Epithelial cell of proximal tubule (primary cell): ENCODE measurements around the gene PRKCB. TPM values are rescaled to one million over a fixed set of nuclear protein-coding genes. Genes with fewer than 3 reads are reported as not detected.

Source experiments
- DNase-seq: peaks from one replicate; pipeline ENCODE4 v3.0.0-alpha.2; 2011; ENCODE audit warnings: low read depth
- H3K4me3 ChIP-seq: 2 replicates; pipeline ENCODE4 v1.5.1; 2011; ENCODE audit warnings: low read depth, mild to moderate bottlenecking, low read length
- total RNA-seq: library from RNA; depleted of rRNA; stranded (reverse); fragments of >200 nt; gene quantifications from 2 replicates; pipeline ENCODE4 v1.2.3, GENCODE V29; 2015
- TF ChIP-seq, protein P1 (sequence below): conservative IDR thresholded peaks from 2 replicates; pipeline ENCODE4 v1.5.1; 2012; ENCODE audit warnings: low read depth, mild to moderate bottlenecking, low read length

PRKCB gene
- total RNA-seq, 1 donor from 2014 or later = not detected

DNA sequence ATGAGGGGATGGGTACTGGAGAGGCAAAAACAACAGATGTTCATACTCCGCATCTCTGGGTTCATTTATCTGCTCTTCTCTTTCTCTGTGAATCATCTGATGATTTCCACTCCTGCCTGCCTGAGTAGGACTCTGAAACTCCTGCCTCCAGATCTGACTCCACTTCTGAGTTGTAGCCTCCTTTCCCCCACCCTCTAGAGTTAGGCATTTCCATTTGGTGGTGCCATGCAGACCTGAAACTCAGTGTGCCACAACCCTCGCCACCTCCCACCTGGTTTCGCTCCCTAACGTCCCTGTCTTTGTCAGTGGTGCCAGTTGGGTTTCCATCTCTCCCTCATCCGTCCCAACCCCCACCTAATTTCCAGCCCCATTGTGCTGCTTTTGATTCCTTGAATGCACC is 126.2 kb downstream of the PRKCB start:
- TF ChIP-seq, protein P1, sequence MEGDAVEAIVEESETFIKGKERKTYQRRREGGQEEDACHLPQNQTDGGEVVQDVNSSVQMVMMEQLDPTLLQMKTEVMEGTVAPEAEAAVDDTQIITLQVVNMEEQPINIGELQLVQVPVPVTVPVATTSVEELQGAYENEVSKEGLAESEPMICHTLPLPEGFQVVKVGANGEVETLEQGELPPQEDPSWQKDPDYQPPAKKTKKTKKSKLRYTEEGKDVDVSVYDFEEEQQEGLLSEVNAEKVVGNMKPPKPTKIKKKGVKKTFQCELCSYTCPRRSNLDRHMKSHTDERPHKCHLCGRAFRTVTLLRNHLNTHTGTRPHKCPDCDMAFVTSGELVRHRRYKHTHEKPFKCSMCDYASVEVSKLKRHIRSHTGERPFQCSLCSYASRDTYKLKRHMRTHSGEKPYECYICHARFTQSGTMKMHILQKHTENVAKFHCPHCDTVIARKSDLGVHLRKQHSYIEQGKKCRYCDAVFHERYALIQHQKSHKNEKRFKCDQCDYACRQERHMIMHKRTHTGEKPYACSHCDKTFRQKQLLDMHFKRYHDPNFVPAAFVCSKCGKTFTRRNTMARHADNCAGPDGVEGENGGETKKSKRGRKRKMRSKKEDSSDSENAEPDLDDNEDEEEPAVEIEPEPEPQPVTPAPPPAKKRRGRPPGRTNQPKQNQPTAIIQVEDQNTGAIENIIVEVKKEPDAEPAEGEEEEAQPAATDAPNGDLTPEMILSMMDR = no peak
- DNase-seq = no peak
- H3K4me3 ChIP-seq = no peak overlapping the region

DNA sequence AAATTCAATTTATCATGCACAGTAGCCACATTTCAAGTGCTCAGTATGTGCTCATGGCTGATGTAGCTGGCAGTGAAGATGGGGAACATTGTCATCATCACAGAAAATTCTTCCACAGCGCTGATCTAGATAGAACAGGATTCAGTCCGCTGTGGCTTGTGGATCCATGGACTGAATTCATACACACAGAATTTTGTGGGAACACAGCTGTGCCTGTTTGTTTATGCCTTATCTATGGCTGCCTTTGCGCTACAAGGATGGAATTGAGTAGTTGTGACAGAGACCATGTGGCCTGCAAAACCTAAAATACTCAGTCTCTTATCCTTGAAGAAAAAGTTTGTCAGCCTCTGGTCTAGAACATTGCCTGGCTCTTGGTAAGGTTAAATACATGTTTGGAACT is 128.4 kb downstream of the PRKCB start:
- TF ChIP-seq, protein P1 = no peak
- H3K4me3 ChIP-seq = no peak overlapping the region
- DNase-seq = no peak

DNA sequence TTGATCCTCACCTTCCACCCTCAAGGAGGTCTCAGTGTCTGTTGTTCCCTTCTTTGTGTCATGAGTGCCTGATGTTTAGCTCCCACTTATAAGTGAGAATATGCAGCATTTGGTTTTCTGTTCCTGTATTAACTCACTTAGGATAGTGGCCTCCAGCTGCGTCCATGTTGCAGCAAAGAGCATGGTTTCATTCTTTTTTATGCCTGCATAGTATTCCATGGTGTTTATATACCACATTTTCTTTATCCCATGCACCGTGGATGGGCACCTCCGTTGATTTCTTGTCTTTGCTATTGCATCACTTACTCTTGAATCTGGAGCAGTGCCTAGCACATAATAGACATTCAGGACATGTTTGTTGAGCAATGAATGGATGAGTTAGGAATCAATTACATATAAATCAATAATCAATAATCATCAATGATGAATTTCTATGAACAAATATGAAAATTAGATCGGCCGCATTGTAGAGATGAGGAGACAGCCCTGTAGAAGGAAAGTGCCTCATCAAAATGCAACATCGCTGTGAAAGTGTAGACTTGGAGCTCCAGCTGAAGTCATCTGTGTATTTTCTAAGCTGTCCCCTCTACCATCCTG is 129.5 kb downstream of the PRKCB start:
- H3K4me3 ChIP-seq = no peak overlapping the region
- no peak for DNase-seq
- TF ChIP-seq, protein P1 = no peak

DNA sequence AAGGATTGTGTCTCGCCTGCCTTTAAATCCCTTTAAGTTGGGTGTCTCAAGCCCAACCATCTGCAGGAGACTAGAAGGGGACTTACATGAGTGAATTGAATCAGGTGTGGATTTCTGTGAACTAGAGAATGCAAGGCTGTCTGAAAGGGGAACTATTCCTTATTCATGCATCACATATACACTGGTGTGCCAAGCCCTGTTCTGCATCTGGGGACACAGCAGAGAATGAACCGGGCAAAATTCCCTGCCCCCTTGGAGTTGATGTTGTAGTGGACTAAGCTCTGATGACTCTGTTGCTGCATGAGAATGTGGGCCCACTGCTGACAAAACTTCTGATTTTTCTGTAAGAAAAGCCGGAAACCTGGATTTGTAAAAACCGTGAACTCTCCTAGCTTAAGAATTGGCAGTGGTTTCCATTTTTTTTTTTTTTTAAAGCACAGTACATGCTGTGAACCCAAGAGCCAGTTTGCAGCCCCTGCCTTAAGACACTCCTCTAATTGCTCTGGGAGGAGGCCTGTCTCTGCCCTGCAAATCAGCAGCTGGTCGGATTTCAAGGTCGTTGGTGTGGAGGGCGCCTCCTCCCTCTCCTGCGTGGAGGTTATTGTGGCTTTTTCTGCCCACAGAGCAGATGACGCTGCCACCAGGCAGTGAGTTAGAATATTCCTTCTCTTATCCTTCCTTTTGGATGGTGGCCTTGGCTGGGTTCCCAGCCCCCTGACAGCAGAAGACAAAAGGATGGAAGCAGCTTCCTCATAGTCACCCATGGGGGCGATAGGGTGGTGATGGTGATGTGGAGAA is 131.0 kb downstream of the PRKCB start:
- TF ChIP-seq, protein P1 = no peak
- no peak overlapping the region for H3K4me3 ChIP-seq
- DNase-seq = no peak

DNA sequence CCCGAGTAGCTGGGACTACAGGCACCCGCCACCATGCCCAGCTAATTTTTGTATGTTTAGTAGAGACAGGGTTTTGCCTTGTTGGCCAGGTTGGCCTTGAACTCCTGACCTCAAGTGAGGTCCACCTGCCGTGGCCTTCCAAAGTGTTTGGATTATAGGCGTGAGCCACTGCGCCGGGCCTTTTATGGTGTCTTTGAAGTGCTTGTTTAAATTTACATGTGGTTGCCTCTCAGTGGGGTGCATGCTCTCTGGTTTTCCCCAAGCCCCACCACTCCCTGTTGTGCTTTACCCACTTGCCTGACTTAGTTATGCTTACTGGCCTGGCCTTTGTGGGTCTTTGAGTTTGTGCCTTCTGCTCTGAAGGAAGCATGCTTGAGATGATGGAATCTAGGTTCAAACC is 132.0 kb downstream of the PRKCB start:
- TF ChIP-seq, protein P1 = no peak
- no peak overlapping the region for H3K4me3 ChIP-seq
- no peak for DNase-seq

DNA sequence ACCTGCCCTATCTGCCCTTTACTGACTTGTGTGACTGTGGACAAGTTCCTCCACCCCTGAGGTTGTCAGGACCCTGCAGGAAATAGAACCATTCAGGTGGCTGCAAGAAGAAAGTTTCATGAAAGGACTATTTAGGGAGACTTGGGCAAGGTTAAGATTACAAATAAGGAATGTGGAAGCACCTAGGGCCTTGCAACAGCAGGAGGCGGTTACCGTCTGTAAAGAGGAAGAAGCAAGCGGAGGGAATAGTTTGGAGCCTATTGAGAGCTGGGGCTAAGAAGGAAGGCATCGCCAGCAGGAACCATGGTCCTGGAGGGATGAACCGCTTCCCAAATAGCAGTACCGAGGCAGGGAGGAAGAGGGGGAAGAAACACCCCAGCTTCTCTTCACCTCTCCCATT is 132.4 kb downstream of the PRKCB start:
- DNase-seq = no peak
- TF ChIP-seq, protein P1 = no peak
- no peak overlapping the region for H3K4me3 ChIP-seq
